Gastroesophageal sphincter (tissue), 3 donors: ENCODE results near the gene KLHL11.

ENCODE experiments used
- EP300 ChIP-seq: sonication (generic); formaldehyde crosslinking; IDR thresholded peaks from one replicate; pipeline ENCODE4 v1.6.1; 2017; ENCODE audit warnings: antibody characterized with exemption, mild to moderate bottlenecking
- TF ChIP-seq, protein P1 (sequence below), 4 experiments: fragments of 200-600 bp in 2 of 4; fragments of 450-650 bp in 2 of 4; sonication (generic) in 1 of 4; IDR thresholded peaks; one replicate each; pipeline ENCODE4 v1.5.1; 2017 to 2019; ENCODE audit warnings: antibody characterized with exemption in 4 of 4, mild to moderate bottlenecking in 2 of 4, moderate library complexity in 2 of 4

- TF ChIP-seq, protein P1, sequence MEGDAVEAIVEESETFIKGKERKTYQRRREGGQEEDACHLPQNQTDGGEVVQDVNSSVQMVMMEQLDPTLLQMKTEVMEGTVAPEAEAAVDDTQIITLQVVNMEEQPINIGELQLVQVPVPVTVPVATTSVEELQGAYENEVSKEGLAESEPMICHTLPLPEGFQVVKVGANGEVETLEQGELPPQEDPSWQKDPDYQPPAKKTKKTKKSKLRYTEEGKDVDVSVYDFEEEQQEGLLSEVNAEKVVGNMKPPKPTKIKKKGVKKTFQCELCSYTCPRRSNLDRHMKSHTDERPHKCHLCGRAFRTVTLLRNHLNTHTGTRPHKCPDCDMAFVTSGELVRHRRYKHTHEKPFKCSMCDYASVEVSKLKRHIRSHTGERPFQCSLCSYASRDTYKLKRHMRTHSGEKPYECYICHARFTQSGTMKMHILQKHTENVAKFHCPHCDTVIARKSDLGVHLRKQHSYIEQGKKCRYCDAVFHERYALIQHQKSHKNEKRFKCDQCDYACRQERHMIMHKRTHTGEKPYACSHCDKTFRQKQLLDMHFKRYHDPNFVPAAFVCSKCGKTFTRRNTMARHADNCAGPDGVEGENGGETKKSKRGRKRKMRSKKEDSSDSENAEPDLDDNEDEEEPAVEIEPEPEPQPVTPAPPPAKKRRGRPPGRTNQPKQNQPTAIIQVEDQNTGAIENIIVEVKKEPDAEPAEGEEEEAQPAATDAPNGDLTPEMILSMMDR (IDR thresholded peaks at IDR 0.05): no peak
- TF ChIP-seq EP300: no peak
These were observed 6.6 kb upstream of the KLHL11 start for GRCh38 chr17:41871789-41872188.
